ENCODE measurements around the gene TTC34. TPM values are rescaled to one million over a fixed set of nuclear protein-coding genes. Genes with fewer than 3 reads are reported as not detected.

The TTC34 gene
- total RNA-seq, 1 donor from 2014 or later = 0.13 TPM

GRCh38 chr1:2821373-2821955, 20.0 kb upstream of the TTC34 start:
- H3K4me3 ChIP-seq (ENCODE audit: low read depth, low read length) = no peak overlapping the region
- H3K27me3 ChIP-seq (ENCODE audit: control insufficient read depth, insufficient read depth, low read length) = no peaks in the 10 kb centered on the region
- no peaks in the 10 kb centered on the region for H3K36me3 ChIP-seq (ENCODE audit: control insufficient read depth, insufficient read depth, low read length)
- DNase-seq (ENCODE audit: low read depth) = no peak
- TF ChIP-seq, protein P1, sequence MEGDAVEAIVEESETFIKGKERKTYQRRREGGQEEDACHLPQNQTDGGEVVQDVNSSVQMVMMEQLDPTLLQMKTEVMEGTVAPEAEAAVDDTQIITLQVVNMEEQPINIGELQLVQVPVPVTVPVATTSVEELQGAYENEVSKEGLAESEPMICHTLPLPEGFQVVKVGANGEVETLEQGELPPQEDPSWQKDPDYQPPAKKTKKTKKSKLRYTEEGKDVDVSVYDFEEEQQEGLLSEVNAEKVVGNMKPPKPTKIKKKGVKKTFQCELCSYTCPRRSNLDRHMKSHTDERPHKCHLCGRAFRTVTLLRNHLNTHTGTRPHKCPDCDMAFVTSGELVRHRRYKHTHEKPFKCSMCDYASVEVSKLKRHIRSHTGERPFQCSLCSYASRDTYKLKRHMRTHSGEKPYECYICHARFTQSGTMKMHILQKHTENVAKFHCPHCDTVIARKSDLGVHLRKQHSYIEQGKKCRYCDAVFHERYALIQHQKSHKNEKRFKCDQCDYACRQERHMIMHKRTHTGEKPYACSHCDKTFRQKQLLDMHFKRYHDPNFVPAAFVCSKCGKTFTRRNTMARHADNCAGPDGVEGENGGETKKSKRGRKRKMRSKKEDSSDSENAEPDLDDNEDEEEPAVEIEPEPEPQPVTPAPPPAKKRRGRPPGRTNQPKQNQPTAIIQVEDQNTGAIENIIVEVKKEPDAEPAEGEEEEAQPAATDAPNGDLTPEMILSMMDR (IDR thresholded peaks at IDR 0.05; ENCODE audit: insufficient read depth, low read length, poor library complexity, severe bottlenecking) = no peak

- no peak for DNase-seq (ENCODE audit: low read depth)
- TF ChIP-seq, protein P1 (IDR thresholded peaks at IDR 0.05; ENCODE audit: insufficient read depth, low read length, poor library complexity, severe bottlenecking) = no peak
- no peaks in the 10 kb centered on the region for H3K27me3 ChIP-seq (ENCODE audit: control insufficient read depth, insufficient read depth, low read length)
- H3K36me3 ChIP-seq (ENCODE audit: control insufficient read depth, insufficient read depth, low read length) = no peaks in the 10 kb centered on the region
- no peak overlapping the region for H3K4me3 ChIP-seq (ENCODE audit: low read depth, low read length)
Measured at GRCh38 chr1:2820731-2821372, 19.4 kb upstream of the TTC34 start.

DNA sequence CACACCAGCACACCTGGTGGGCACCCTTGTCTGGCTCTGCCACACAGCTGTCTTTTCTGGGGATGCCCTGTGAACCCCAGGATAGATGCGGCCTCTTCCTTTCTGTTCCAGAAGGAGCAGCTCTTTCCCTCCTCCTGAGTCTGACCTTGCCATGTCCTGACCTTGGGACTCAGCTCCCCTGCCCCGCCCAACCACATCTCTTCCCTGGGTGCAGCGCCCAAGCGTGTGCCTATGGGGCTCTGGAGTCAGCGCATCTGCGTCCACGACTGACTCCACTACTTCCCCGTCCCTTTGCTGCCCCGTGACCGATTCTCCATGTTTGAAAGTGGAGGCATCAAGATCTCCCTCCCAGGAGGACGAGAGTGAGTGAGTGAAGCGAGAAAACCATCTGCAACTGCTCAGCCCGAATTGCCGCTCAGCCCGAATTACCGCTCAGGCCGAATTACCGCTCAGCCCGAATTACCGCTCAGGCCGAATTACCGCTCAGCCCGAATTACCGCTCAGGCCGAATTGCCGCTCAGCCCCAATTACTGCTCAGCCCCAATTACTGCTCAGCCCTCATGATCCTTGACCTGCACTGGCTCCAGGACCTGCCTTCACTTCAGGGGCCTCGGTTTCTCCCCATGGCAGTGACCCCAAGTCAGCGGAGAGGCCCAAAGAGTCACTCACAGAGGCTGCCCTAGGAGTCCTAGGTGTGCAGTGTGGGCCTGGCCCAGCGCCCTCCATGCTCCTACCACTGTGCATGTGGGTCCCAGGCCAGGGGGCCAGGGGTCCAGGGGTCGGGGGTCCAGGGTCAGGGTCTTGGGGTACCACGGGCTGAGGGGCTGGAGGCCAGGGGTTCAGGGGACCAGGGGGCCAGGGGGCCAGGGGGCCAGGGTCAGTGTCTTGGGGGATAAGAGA, 18.6 kb upstream of the TTC34 start:
- DNase-seq (ENCODE audit: low read depth) = no peak
- Histone ChIP-seq H3K27me3 (ENCODE audit: control insufficient read depth, insufficient read depth, low read length) (no peaks in the 10 kb centered on the region), H3K4me3 (ENCODE audit: low read depth, low read length) (no peak overlapping the region), H3K36me3 (ENCODE audit: control insufficient read depth, insufficient read depth, low read length) (no peaks in the 10 kb centered on the region)
- TF ChIP-seq, protein P1 (IDR thresholded peaks at IDR 0.05; ENCODE audit: insufficient read depth, low read length, poor library complexity, severe bottlenecking) = no peak

GRCh38 chr1:2819429-2819828, 17.9 kb upstream of the TTC34 start:
- DNase-seq (ENCODE audit: low read depth) = no peak
- TF ChIP-seq, protein P1 (IDR thresholded peaks at IDR 0.05; ENCODE audit: insufficient read depth, low read length, poor library complexity, severe bottlenecking) = no peak
- Histone ChIP-seq H3K4me3 (ENCODE audit: low read depth, low read length) (no peak overlapping the region), H3K36me3 (ENCODE audit: control insufficient read depth, insufficient read depth, low read length) (no peaks in the 10 kb centered on the region), H3K27me3 (ENCODE audit: control insufficient read depth, insufficient read depth, low read length) (no peaks in the 10 kb centered on the region)

DNA sequence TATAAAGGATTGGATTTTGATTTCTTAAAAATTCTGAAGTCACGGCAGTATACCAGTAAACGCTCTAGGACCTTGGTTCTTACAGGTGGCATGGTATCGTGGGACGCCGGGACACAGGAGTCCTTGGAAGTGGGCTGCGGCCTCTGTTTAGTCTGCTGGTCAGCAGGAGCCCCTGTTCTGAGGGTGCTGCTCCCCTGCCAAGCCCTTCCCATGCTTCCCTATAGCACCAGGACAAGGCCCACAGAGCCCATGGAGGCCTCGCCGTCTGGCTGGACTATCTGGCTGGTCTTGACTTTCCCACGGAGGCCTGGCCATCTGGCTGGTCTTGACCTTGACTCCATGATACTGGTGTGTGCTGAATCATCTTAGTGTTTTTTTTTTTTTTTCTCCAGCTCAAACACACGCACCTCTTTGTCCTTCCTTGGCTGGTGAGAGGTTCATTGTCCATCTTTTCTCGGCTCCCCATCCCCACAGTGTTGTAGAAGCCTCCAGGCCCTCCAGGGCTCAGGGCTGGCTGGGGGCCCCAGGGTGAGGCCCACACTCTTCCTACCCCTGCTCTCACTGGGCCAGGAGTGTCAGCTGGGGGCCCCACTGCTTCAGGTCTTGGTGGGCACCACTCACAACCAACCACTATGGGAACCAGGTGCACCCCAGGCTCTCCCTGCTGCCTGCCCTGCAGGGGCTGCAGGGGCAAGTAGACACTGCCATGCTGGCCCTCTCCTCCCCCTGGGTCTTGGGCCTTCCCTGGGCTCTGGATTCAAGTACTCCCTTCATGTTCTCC, 16.5 kb upstream of the TTC34 start:
- no peak overlapping the region for H3K4me3 ChIP-seq (ENCODE audit: low read depth, low read length)
- DNase-seq (ENCODE audit: low read depth) = no peak
- H3K36me3 ChIP-seq (ENCODE audit: control insufficient read depth, insufficient read depth, low read length) = no peaks in the 10 kb centered on the region
- TF ChIP-seq, protein P1 (IDR thresholded peaks at IDR 0.05; ENCODE audit: insufficient read depth, low read length, poor library complexity, severe bottlenecking) = no peak
- no peaks in the 10 kb centered on the region for H3K27me3 ChIP-seq (ENCODE audit: control insufficient read depth, insufficient read depth, low read length)

All from kidney epithelial cell (primary cell).